ENCODE measurements around the gene PRKD2. TPM values are rescaled to one million over a fixed set of nuclear protein-coding genes. Genes with fewer than 3 reads are reported as not detected.

Gene PRKD2
- total RNA-seq, 1 experiment from 2014 or later, result 45.4 TPM

DNA sequence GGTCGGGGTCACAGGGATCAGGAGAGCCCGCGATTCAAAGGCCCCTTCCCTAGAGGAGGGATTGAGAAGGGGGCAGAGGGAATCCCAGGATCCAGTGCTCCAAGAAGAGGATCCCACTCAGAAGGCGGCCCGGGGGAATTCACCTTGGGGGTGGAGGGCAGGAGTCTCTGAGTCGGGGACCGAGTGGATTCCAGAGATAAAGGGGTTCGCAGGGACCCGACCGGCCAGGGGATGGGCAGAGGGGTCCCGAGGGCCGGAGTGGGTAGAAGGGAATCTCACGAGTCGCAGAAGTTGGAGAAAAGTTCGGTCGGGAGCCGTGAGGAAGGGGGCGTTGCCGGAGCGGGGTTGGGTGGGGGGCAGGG is 261 bp downstream of the PRKD2 start:
- Mint-ChIP-seq H3K36me3 (ENCODE audit: insufficient read depth, unreplicated experiment) (peaks cover 57% of the 10 kb centered on the region), H3K27me3 (ENCODE audit: insufficient read depth, unreplicated experiment) (no peaks in the 10 kb centered on the region), H3K9me3 (ENCODE audit: unreplicated experiment) (no peaks in the 10 kb centered on the region), H3K4me3 (ENCODE audit: unreplicated experiment) (peak overlapping the region; percentile 99), H3K4me1 (ENCODE audit: low read depth, unreplicated experiment) (peaks cover 14% of the 10 kb centered on the region), H3K27ac (ENCODE audit: unreplicated experiment) (peak overlapping the region; percentile 95)
- peak in 1 of 2 experiments; percentile 32 for DNase-seq
- ChIA-PET CTCF (interaction anchor here (0.6 to 0.7 kb wide), 2 partner anchors 102 to 326 kb away, joined by 7 to 9 read pairs; no protein-coding TSS in a partner anchor), POLR2A (interaction anchor here (0.6 to 0.7 kb wide), 2 partner anchors 540 to 1454 kb away, joined by 4 to 7 read pairs; partner anchors contain the start of gene CCDC9)
- TF ChIP-seq, protein P1, sequence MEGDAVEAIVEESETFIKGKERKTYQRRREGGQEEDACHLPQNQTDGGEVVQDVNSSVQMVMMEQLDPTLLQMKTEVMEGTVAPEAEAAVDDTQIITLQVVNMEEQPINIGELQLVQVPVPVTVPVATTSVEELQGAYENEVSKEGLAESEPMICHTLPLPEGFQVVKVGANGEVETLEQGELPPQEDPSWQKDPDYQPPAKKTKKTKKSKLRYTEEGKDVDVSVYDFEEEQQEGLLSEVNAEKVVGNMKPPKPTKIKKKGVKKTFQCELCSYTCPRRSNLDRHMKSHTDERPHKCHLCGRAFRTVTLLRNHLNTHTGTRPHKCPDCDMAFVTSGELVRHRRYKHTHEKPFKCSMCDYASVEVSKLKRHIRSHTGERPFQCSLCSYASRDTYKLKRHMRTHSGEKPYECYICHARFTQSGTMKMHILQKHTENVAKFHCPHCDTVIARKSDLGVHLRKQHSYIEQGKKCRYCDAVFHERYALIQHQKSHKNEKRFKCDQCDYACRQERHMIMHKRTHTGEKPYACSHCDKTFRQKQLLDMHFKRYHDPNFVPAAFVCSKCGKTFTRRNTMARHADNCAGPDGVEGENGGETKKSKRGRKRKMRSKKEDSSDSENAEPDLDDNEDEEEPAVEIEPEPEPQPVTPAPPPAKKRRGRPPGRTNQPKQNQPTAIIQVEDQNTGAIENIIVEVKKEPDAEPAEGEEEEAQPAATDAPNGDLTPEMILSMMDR (IDR thresholded peaks at IDR 0.05; ENCODE audit: insufficient read depth in 1 of 2, low read depth in 1 of 2, low read length in 1 of 2, severe bottlenecking in 1 of 2, unreplicated experiment in 1 of 2), result no peak
- intact Hi-C loops (cut with micrococcal nuclease; ENCODE audit: unreplicated experiment), result no loop called here
- Histone ChIP-seq H3K9me3 (no peaks in the 10 kb centered on the region), H3K4me1 (peaks cover 18% of the 10 kb centered on the region), H3K4me3 (ENCODE audit: low read depth, low read length) (peak overlapping the region; percentile 88), H3K27me3 (replicated peaks; ENCODE audit: control insufficient read depth, insufficient read depth, low read length) (no peaks in the 10 kb centered on the region), H3K36me3 (ENCODE audit: control insufficient read depth, insufficient read depth, low read length) (peaks cover 3% of the 10 kb centered on the region; the same call in 1 of the 2 replicates)
- no TSS peak for BruUV-seq (replicated peaks)

DNA sequence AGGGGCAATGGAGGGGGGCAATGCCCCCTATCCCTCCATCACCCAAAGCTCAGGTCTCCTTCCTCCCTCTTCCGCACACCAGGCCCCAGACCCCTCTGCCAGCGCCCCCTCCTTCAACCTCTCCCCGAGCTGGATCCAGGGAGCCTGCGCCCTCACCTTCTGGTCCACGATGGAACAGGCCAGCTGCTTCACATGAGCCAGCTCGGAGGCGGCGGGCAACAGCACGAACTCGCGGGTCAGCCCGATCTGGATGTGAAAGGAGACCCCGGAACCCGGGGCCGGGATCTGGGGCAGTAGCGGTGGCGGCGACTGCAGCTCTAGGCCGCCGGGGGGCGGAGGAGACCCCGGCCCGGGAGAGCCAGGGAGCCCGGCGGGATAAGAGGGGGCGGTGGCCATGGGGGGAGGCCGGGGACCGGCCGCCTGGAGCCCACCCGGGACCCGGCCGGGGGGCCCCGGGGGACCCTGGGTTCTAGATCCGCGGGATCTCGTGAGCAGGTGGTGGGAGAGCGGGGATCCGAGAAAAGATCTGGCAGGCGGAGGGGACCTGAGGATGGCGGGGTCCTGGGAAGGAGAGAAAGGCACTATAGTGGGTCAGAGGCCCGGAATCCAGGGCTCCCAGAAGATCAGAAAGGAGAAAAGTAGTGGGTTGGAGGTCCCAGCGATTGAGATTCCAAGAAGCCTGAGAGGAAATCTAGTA is 791 bp downstream of the PRKD2 start:
- peak overlapping the region; percentile 99 for H3K4me3 Mint-ChIP-seq (ENCODE audit: unreplicated experiment)
- POLR2A ChIA-PET, result interaction anchor here (0.7 kb wide), 1 partner anchor 540 kb away, joined by 7 read pairs; the partner anchor contains the start of gene CCDC9
- Histone ChIP-seq H3K4me3 (ENCODE audit: low read depth, low read length) (peak overlapping the region; percentile 88), H3K27me3 (replicated peaks; ENCODE audit: control insufficient read depth, insufficient read depth, low read length) (no peaks in the 10 kb centered on the region), H3K9me3 (no peaks in the 10 kb centered on the region), H3K4me1 (peaks cover 18% of the 10 kb centered on the region), H3K36me3 (ENCODE audit: control insufficient read depth, insufficient read depth, low read length) (peaks cover 3% of the 10 kb centered on the region; the same call in 1 of the 2 replicates)
- BruUV-seq (replicated peaks), result no TSS peak
- H3K27ac Mint-ChIP-seq (ENCODE audit: unreplicated experiment), result peak overlapping the region; percentile 95
- H3K36me3 Mint-ChIP-seq (ENCODE audit: insufficient read depth, unreplicated experiment), result peaks cover 51% of the 10 kb centered on the region
- no peaks in the 10 kb centered on the region for H3K27me3 Mint-ChIP-seq (ENCODE audit: insufficient read depth, unreplicated experiment)
- intact Hi-C loops (cut with micrococcal nuclease; ENCODE audit: unreplicated experiment), result no loop called here
- peaks cover 14% of the 10 kb centered on the region for H3K4me1 Mint-ChIP-seq (ENCODE audit: low read depth, unreplicated experiment)
- CTCF ChIA-PET, result interaction anchor here (0.6 to 0.7 kb wide), 5 partner anchors 29 to 325 kb away, joined by 3 to 9 read pairs (median 5); no protein-coding TSS in a partner anchor
- DNase-seq, result peak; percentile 45 to 54
- no peaks in the 10 kb centered on the region for H3K9me3 Mint-ChIP-seq (ENCODE audit: unreplicated experiment)
- TF ChIP-seq, protein P1 (IDR thresholded peaks at IDR 0.05; ENCODE audit: insufficient read depth in 1 of 2, low read depth in 1 of 2, low read length in 1 of 2, severe bottlenecking in 1 of 2, unreplicated experiment in 1 of 2), result peak in 1 of 2 experiments; percentile 55

DNA sequence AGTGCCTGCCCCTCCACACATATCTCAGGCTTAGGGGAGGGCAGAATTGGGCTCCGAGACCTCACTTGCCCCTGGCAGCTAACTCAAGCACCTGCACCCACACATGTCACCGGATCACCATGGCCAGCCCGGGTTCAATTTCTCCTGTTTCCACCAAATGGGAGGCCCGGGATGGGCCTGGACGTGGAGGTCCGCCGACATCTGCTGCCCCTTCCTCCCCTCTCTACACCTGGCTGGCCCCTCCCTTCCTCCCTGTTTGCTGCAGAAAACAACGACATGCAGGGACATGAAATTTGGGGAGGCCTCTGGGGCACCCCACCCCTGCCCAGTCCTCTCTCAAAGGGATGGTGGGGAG is 1.3 kb downstream of the PRKD2 start:
- ChIA-PET POLR2A (no interaction called here), CTCF (interaction anchor here (0.6 kb wide), 3 partner anchors 30 to 54 kb away, joined by 3 to 5 read pairs (median 3); no protein-coding TSS in a partner anchor)
- intact Hi-C loops (cut with micrococcal nuclease; ENCODE audit: unreplicated experiment), result no loop called here
- Histone ChIP-seq H3K27me3 (replicated peaks; ENCODE audit: control insufficient read depth, insufficient read depth, low read length) (no peaks in the 10 kb centered on the region), H3K9me3 (no peaks in the 10 kb centered on the region), H3K4me1 (peaks cover 18% of the 10 kb centered on the region), H3K36me3 (ENCODE audit: control insufficient read depth, insufficient read depth, low read length) (peaks cover 2% of the 10 kb centered on the region; the same call in 1 of the 2 replicates), H3K4me3 (ENCODE audit: low read depth, low read length) (peak overlapping the region; percentile 88)
- TF ChIP-seq, protein P1 (IDR thresholded peaks at IDR 0.05; ENCODE audit: insufficient read depth in 1 of 2, low read depth in 1 of 2, low read length in 1 of 2, severe bottlenecking in 1 of 2, unreplicated experiment in 1 of 2), result no peak
- Mint-ChIP-seq H3K4me1 (ENCODE audit: low read depth, unreplicated experiment) (peaks cover 14% of the 10 kb centered on the region), H3K27ac (ENCODE audit: unreplicated experiment) (peak overlapping the region; percentile 95), H3K27me3 (ENCODE audit: insufficient read depth, unreplicated experiment) (no peaks in the 10 kb centered on the region), H3K4me3 (ENCODE audit: unreplicated experiment) (peak overlapping the region; percentile 99), H3K9me3 (ENCODE audit: unreplicated experiment) (no peaks in the 10 kb centered on the region), H3K36me3 (ENCODE audit: insufficient read depth, unreplicated experiment) (peaks cover 46% of the 10 kb centered on the region)
- BruUV-seq (replicated peaks), result TSS peak; percentile 29
- no peak for DNase-seq
